ENCODE measurements around the gene PRPSAP1.

Gene PRPSAP1

DNA sequence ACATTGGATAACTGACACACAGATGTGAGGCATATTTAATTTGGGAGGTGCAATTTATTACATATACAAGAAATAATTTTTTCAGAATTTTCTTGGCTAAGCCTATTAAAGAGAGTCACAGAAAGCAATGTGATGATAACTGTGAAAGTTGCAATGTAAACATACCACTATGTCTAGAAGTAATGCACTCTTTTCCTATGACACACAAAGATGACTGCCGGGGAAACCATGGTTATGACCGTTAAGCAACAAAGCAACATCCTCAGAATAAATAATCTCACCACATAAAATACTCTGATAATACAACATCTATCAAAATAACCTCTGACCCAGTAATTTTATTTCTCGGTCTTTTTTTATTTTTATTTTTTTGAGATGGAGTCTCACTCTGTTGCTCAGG is 35.1 kb downstream of the PRPSAP1 start:
- in situ Hi-C loops (cut with HindIII; ENCODE audit: low sequenced_read_pairs), result no loop called here
- no peak for DNase-seq (ENCODE audit: low read depth, low spot score)
- TF ChIP-seq CTCF (IDR thresholded peaks at IDR 0.05; ENCODE audit: low read depth, low read length), result no peak
- H3K4me3 ChIP-seq (ENCODE audit: low read depth, low read length), result no peak overlapping the region

GRCh38 chr17:76317535-76317934 is 36.2 kb downstream of the PRPSAP1 start:
- in situ Hi-C loops (cut with HindIII; ENCODE audit: low sequenced_read_pairs), result no loop called here
- no peak for DNase-seq (ENCODE audit: low read depth, low spot score)
- no peak overlapping the region for H3K4me3 ChIP-seq (ENCODE audit: low read depth, low read length)
- no peak for TF ChIP-seq CTCF (IDR thresholded peaks at IDR 0.05; ENCODE audit: low read depth, low read length)

GRCh38 chr17:76314392-76315227 is 39.1 kb downstream of the PRPSAP1 start:
- no peak for TF ChIP-seq CTCF (IDR thresholded peaks at IDR 0.05; ENCODE audit: low read depth, low read length)
- H3K4me3 ChIP-seq (ENCODE audit: low read depth, low read length), result no peak overlapping the region
- no peak for DNase-seq (ENCODE audit: low read depth, low spot score)
- in situ Hi-C loops (cut with HindIII; ENCODE audit: low sequenced_read_pairs), result no loop called here

GRCh38 chr17:76312735-76313134 is 41.0 kb downstream of the PRPSAP1 start:
- in situ Hi-C loops (cut with HindIII; ENCODE audit: low sequenced_read_pairs), result no loop called here
- H3K4me3 ChIP-seq (ENCODE audit: low read depth, low read length), result no peak overlapping the region
- DNase-seq (ENCODE audit: low read depth, low spot score), result no peak
- no peak for TF ChIP-seq CTCF (IDR thresholded peaks at IDR 0.05; ENCODE audit: low read depth, low read length)

GRCh38 chr17:76309461-76309860 is 44.3 kb downstream of the PRPSAP1 start:
- in situ Hi-C loops (cut with HindIII; ENCODE audit: low sequenced_read_pairs), result no loop called here
- no peak overlapping the region for H3K4me3 ChIP-seq (ENCODE audit: low read depth, low read length)
- DNase-seq (ENCODE audit: low read depth, low spot score), result no peak
- no peak for TF ChIP-seq CTCF (IDR thresholded peaks at IDR 0.05; ENCODE audit: low read depth, low read length)

- in situ Hi-C loops (cut with HindIII; ENCODE audit: low sequenced_read_pairs), result no loop called here
- no peak for DNase-seq (ENCODE audit: low read depth, low spot score)
- TF ChIP-seq CTCF (IDR thresholded peaks at IDR 0.05; ENCODE audit: low read depth, low read length), result no peak
- no peak within 1 kb of the TSS for H3K4me3 ChIP-seq (ENCODE audit: low read depth, low read length)
Observed at GRCh38 chr17:76307966-76308338, 45.8 kb downstream of the PRPSAP1 start, which contains the start of gene QRICH2. QRICH2 (minus strand) TSS chr17:76308276; CDS start chr17:76307998, 278 bp downstream.

Measured in astrocyte of the spinal cord (primary cell).